CD4-positive, alpha-beta T cell treated with Interleukin-4 for 4 hours (primary cell): ENCODE data around the gene CPLX1.
"Not testable (repeated sequence)": the region's sequence is repeated elsewhere in the genome, so short reads cannot be mapped to it uniquely, and the experiment has no call there.

Experiments used
- DNase-seq: peaks from one replicate; pipeline ENCODE4 v3.0.0-alpha.2; 2020

The CPLX1 gene

DNA sequence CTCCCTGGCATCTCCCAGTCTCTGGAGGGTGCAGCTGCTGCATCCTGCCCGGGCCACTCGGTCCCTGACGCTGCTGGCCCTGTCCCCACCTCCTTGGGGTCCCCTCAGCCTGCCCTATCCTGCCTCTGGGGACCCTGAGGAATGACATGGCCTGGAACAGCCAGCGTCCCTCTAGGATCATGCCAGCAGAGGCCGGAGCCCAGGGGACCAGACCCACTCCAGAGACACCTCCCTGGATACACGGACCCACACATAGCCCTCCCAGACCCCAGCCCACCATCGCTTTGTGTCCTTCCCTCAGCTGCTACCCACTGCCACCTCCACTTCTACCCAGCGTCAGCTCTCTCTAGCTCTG lies 35.5 kb downstream of the CPLX1 start:
- DNase-seq, result no peak

DNA sequence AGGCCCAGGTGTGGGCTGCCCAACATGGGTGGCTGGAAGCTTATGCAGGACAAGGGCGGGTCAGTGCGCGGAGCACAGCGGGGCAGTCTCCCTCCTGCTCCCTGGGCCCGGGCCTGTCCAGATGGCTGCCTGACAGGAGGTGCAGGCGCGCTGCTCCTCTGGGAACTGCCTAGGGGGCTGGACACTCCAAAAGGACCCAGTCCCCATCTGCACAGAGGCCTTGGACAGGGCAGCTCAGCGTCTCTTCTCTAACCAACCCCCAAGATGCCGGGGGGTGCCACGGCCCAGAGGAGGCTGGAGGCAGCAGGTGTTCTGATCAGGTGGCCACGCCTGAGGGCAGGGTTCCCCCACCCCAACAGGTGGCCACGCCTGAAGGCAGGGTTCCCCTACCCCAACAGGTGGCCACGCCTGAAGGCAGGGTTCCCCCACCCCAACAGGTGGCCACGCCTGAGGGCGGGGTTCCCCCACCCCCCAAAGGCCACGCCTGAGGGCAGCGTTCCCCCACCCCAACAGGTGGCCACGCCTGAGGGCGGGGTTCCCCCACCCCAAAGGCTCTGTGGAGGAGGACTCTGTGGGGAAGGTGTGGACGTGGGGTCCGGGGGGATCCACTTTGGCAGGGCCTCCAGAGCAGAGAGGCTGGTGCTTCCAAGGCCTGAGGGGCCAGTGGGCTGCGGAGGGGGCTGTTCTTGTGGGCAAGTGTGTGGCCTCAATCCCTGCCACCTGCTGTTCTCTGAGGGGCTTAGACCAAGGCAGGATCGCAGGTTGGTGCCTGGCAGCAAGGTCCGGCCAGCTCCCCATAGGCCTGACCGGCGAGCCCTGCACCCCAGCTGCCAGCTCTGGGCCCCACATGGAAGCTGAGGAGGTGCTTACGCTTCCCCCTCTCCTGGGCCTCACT lies 36.1 kb downstream of the CPLX1 start:
- no peak for DNase-seq

DNA sequence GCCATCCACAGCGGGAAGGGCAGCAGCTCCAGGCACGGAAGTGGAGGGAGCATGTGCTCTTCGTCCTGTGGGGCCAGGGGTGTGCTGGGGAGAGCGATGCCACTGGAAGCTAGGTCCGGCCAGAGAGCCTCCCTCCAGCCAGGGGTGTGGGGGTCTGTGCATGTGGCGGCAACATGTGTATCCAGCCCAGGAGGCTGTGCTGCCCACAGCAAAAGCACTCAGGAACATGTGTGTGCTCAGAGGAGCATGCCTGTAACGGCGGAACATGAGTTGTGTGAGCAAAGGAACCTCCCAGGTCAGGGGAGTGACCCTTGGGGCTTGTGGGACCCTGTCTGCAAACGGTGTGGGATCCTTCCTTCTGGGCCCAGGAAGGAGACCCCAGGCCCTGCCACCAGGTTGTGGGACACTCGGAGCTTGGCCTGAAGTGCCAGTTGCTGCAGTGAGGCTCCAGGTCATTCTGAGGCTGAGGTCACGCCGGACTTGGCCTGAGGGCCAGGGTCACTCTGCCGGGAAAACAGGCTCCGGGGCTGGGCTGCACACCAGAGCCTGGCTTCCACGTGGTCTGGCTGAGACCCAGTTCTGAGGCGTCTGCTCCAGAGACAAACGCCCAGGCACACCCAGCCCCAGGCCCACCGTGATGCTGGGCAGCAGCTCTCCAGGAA lies 37.2 kb downstream of the CPLX1 start:
- no peak for DNase-seq

DNA sequence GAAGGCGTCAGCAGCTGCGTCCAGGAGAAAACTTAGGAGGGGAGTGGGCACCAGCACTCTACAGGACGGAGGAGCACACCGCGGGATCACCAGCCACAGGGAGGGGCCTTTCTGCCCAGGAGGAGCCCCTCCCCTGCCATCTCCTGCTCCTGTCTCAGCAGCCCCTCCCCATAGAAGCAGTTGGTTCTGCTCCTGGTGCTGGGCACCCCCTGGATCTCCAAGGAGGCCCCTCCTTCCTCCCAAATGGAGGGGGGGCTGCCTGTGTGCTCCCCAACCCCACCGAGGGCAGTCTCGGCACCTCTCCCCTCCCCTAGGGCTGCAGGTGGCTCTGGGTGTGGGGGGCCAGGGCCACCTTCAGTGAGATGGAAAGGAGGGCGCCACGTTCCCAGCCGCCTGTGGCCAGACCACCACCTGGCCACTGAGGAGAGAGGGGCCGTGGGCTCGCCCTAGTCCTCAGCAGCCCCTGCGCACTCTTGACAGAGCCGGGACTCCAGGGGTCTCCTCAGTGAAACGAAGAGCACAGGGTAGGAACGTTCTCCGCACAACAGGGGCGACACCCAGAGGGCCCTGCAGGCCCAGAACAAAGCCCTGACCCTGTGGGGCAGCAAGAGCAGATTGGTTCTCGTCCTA lies 37.8 kb downstream of the CPLX1 start:
- DNase-seq, result no peak

DNA sequence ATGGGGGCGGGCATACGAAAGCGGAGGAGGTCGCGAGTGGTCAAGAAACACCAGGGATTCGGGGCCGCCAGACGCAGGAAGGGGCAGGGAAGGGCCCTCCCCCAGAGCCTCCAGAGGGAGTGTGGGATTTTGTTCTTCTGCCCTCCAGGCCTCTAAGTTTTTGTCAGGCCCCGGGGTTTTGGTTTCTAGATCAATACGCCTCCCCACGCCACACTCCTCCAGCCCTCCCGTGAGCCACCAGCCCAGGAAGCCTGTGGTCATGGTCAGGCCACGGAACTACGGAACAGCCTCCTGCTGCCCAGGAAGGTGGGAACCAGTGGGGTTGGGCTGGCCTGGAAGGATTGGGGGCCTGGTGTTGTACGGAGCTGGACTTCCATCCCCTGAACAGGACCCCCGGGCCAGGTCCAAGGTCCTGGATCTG lies 38.4 kb downstream of the CPLX1 start:
- no peak for DNase-seq

DNA sequence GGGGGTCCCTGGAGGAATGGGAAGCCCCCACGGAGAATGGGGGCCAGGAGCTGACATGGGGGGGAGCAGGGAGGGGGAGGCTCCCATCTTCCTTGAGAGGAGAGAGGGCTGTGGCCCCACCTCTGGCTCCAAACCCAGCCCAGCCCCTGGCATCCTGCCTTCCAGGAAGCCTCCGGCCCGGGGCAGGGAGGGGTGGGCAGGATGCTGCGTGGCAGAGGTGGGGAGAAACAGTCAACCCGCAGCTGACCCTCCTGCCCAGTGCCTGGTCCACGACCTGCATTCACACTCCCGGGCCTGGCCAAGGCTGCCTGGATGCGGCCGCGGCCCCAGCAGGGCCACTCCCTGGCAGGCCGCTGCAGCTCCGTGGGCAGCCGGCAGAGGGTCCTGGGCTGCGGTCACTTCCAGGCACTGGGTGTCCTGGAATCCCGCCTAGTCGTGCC lies 39.0 kb downstream of the CPLX1 start:
- no peak for DNase-seq

DNA sequence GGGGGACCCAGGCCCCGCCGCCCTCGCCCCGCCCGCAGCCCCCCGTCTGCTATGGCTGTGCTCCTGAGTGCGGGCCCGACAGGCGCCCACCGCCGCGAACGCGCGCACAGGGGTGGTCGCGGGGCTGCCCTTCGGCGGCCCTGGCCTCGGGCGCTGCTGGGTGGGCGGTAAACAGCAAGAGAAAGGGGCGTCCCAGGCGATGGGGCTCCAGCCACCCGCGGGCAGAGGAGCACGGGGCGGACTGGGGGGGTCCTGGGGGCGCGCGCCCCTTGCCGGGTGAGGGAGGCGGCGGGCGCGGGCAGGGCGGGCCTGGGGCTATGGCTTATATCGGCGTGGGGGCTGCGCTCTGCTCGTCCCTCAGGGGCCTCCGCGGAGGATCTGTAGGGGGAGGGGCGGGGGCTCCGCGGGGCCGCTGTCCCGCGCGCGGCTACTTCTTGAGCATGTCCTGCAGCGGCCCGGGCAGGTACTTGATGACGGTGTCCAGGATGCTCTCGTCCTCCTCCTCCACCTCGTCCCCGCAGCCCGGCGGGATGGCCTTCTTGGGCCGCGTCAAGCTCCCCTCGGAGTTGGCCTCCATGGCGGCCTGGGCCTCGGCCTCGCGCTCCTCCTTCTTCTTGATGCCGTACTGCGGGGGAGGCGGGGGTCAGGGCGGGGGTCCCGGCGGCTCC lies 39.7 kb downstream of the CPLX1 start:
- no peak for DNase-seq

DNA sequence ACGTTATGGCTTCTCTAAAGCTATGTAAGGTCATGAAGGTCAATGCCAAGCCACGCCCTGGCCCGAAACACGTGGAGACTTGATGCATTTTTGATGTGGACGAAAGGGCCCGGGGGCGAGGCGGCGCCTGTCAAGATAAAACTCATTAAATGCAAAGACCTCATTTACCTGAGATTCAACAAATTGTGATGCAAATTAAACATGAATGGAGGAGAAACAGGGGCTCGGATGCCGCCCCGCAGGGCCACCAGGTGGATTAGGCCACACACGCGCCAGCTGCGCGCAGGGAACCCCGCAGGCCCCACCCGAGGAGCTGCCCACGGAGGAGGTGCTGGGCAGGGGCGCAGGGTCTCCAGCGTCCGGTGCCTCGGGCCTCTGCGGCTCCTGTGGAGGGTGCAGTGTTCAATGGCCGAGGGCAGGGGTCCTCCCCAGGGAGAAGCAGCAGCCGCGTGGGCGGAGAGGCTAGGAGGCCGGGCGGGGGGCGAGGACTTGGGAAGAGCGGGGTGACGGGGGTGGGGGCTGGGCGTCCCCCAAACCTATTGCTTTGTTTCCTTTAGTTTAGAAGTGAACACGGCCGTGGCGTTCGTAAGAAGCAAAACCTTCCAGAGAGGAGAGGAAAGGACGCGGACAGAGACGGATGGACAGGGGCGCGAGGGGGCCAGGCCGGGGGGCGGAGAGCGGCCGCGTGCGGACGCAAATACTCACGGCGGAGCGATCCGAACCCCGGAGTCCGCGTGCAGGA lies 40.4 kb downstream of the CPLX1 start:
- DNase-seq, result no peak

DNA sequence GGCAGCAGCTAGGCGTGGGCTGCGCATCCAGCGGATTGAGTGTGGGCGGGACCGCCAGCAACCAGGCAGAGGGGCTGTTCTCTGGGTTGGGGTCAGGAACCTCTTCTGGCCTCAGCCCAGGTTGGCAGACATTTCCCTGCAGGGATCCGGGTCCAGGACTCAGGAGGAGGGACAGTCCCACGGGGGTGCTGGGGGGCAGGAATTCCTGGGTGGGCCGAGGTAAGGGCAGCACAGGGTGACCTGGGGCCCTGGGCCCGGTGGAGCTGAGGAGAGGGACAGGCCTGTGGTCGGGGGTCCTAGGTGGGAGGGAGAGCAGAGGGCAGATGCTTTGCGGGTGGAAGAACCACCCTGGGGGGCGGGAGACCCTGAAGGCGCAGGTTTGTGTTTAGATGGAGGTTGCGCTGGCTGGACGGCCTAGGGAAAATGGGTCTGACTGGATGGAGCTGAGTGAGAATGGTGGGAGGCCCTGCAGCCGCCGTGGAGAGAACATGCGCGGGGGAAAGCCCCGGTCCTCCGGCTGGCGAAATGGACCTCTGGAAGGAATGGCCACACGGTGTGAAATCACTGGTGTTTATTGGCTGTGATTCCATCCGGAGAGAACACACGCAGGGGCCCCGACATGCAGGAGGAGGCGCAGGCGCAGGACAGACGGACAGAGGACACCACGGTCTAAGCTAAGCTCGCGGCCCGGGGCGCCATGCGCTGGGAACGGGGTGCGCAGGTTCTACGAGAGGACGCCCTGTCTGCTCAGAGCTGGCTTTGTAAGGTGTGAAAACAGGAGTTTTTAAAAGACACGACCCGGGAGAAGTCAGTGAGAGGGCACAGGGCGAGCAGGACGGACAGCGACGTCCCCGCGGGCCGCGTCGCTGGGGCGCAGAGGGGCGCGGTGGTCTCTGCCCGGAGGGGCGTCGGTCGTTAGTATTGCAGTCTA lies 41.3 kb downstream of the CPLX1 start:
- DNase-seq, result no peak

DNA sequence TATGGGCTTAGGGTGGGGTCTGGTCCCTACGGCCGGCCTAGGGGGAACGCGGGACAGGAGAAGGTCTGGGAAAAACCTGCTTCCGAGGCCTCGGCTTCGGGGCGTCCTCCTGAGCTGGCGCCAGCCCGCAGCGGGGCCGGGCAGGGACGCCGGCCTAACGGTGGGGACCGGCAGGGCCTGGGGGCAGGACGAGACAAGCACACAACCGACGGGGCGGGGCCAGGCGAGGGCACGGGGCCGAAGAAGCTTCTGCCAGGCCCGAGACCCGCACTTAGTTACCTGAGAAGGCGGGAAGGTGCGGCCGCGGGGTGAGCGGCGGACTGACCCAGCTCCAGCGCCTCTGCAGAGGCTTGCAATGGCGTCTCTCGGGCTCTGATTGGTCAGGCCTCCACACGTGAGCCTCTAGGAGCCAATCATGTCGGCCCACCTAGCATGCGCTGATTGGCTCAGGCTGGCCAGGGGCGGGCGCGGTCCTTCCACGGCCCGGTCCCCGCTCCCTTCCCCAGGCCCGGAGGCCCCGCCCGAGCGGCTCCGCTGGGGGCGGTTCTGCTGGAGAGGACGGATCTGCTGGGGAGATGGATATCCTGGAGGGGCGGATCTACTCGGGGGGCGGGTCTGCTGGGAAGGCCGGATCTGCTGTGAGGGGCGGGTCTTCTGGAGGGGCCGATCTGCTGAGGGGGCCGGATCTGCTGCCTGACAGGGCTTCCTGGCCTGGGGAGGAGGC lies 44.3 kb downstream of the CPLX1 start:
- peak; percentile 99 for DNase-seq

DNA sequence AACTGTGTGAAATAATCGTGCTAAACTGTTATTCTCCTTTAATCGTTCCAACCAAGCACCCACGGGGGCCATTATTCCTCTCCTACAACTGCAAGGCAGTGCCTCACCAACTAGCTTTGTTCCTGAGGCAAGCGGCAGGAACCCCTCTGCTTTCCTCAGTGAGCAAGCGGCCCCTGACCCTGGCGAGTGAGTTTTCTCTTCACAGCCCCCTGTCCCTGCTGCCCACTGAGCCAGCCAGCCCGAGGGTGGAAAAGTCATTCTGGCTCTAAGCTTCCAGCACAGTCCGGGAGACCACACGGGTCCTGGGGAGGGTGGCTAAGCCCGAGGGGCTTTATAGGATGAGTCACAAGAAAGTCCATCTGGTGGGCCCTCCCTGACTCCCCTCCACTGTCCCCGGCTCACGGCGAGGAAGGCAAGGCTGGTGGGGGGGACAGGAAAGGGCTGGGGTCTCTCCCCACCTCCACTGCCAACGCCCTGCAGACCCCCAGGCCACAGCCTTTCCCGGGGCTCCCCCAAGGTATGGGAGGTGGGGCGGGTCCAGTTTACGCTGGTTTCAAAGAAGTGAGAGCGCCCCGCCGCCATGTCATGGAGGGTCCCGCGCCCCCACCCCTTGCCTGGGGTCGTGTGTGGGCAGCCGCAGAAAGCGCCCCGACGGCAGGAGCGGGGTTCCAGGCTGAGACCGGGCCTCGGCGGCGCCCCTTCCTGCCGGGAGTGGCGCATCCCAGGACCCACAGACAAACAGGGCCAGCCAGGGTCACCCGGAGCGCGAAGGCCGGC lies 45.0 kb downstream of the CPLX1 start:
- DNase-seq, result no peak

DNA sequence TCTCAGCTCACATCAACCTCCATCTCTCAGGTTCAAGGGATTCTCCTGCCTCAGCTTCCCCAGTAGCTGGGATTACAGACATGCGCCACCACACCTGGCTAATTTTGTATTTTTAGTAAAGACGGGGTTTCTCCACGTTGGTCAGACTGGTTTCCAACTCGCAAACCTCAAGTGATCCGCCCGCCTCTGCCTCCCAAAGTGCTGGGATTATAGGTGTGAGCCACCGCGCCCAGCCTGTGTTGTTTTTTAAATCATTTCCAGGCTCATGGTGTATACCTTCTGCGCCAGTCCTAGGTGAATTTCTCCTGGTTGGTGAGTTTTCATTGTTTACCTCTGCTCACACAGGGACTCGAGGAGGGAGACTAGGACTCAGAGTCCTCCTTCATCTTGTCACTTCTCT lies 45.7 kb downstream of the CPLX1 start:
- DNase-seq, result not testable (repeated sequence)

DNA sequence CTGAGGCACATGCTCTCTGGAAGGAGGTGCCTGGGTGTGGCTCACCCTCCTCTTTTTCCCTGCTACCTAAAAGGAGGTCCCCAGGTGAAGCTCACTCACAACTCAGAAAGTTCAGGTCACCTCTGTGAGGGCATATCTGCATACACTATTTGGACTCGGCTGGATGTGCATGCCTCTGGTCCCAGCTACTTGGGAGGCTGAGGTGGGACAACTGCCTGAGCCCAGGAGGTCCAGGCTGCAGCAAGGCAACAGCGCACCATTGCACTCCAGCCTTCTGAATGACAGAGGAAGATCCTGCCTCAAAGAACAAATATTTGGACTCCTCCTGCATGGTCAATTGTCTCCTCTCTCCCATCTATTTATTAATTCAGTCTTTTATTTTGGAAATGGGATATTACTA lies 46.4 kb downstream of the CPLX1 start:
- no peak for DNase-seq

DNA sequence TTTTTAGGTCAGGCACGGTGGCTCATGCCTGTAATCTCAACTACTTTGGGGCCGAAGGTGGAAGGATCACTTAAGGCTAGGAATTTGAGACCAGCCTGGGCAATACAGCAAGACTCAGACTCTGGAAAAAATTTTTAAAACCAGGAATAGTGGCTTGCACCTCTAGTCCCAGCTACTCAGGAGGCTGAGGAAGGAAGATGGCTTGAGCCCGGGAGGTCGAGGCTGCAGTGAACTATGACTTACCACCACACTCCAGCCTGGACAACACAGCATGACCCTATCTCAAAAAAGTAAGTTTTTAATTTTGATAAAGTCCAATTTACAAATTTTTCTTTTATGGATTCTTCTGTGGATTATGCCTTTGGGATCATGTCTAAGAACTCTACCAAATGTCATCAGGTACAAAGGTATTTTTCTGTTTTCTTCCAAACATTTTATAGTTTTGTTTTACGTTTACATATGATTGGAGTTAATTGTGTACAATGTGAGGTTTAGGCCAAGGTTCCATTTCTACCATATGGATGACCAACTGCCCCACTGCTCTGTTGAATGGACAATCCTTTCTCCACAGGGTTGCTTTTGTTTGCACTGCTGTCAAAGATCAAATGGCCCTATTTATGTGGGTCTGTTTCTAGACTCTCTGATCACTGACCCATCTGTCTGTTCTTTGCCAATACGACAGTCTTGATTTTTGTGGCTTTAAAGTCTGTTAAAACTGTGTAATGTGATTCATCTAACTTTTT lies 48.2 kb downstream of the CPLX1 start:
- DNase-seq, result no peak

DNA sequence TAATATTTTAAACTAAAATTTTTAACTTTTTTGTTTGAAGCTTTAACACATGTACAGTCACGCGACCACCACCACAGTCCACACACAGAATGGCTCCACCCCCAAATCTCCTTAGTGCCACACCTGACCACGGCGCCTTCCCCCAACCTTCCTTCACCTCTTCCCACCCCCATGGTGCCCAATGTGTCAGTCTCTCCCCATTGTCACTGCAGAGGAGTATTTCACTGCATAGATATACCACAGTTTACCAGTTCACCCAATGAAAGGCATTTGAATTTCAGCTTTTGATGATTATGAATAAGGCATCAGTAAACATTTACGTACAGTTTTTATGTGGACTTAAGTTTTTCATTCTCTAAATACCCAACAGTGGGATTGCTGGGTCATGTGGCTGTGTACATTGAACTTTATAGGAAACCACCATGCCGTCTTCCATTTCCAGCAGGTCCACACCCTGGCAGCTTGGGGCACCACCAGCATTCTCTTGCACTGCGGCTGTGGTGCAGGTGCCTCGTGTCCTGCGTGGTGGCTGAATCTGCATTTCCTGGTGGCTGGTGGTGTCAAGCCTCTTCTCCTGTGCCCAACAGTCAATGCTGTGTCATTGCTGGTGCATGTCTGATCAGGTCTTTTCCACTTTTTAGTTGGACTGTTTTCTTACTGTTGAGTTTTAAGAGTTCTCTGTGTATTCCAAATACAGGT lies 49.0 kb downstream of the CPLX1 start:
- no peak for DNase-seq

DNA sequence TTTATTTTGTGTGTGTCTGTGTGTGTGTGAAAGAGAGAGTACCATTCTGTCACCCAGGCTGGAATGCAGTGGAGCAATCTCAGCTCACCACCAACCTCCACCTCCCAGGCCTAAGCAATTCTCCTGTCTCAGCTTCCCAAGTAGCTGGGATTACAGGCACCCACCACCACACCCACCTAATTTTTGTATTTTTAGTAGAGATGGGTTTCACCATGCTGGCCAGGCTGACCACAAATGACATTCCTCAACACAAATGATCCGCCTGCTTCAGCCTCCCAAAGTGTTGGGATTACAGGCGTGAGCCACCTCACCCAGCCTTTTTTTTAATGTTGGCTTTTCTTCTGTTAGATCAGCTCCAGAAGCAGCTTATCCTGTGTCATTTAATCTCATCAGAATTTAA lies 50.4 kb downstream of the CPLX1 start:
- DNase-seq, result not testable (repeated sequence)

DNA sequence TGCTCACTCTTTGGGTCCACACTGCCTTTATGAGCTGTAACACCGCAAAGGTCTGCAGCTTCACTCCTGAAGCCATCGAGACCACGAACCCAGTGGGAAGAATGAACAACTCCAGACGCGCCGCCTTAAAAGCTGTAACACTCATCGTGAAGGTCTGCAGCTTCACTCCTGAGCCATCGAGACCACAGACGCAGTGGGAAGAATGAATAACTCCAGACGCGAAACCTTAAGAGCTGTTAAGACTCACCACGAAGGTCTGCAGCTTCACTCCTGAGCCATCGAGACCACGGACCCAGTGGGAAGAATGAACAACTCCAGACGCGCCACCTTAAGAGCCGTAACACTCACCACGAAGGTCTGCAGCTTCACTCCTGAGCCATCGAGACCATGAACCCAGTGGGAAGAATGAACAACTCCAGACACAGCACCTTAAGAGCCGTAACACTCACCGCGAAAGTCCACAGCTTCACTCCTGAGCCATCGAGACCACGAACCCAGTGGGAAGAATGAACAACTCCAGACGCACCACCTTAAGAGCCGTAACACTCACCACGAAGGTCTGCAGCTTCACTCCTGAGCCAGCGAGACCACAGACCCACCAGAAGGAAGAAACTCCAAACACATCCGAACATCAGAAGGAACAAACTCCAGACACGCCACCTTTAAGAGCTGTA lies 51.4 kb downstream of the CPLX1 start:
- not testable (repeated sequence) for DNase-seq

DNA sequence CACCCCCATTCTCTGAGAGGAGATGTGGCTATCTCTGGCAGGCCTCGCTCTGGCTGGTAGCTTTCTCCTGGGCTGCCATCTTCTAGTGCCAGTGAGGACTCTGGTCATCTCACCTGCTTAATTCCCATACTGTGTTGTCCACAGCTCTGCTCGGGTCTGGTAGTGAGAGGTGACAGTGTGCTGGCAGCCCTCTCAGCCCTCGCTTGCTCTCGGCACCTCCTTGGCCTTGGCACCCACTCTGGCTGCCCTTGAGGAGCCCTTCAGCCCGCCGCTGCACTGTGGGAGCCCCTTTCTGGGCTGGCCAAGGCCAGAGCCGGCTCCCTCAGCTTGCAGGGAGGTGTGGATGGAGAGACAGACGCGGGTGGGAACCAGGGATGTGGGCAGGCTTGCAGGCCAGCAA lies 52.7 kb downstream of the CPLX1 start:
- DNase-seq, result no peak
